Measurements from ENCODE around the gene DMKN. TPM values are rescaled to one million over a fixed set of nuclear protein-coding genes. Genes with fewer than 3 reads are reported as not detected.

The DMKN gene
- total and polyA plus RNA-seq, 2 donors (not counting 3 experiments of a cell fraction or from before 2014, with no cell fraction given): not detected

- CTCF ChIA-PET: no interaction called here
- intact Hi-C loops (cut with micrococcal nuclease): no loop called here
- Histone ChIP-seq H2AFZ (ENCODE audit: low read depth, low read length) (no peak overlapping the region), H3K4me1 (ENCODE audit: control insufficient read depth, extremely low read depth, insufficient read depth, low read length) (no peaks in the 10 kb centered on the region), H3K9me1 (replicated peaks; ENCODE audit: control insufficient read depth, extremely low read depth, insufficient read depth, low read length) (no peaks in the 10 kb centered on the region), H3K27me3 (ENCODE audit: control insufficient read depth in 2 of 2, insufficient read depth in 2 of 2, low read length in 2 of 2) (peaks cover 4 to 9% of the 10 kb centered on the region in 2 experiments), H3K4me3 (replicated peaks in 1 of 3; ENCODE audit: insufficient read depth in 1 of 3, low read depth in 1 of 3, low read length in 3 of 3) (no peak overlapping the region), H3K4me2 (ENCODE audit: insufficient read depth, low read length) (no peak overlapping the region), H3K27ac (ENCODE audit: insufficient read depth, low read depth, low read length) (no peak overlapping the region), H3K9ac (replicated peaks; ENCODE audit: extremely low read depth, insufficient read depth, low read length) (no peak overlapping the region), H4K20me1 (replicated peaks; ENCODE audit: control insufficient read depth, extremely low read depth, insufficient read depth, low read length) (no peaks in the 10 kb centered on the region), H3K9me3 (replicated peaks; ENCODE audit: control insufficient read depth, insufficient read depth, low read length) (no peaks in the 10 kb centered on the region), H3K36me3 (ENCODE audit: control insufficient read depth in 2 of 2, extremely low read depth in 1 of 2, insufficient read depth in 2 of 2, low read length in 2 of 2) (no peaks in the 10 kb centered on the region), H3K79me2 (ENCODE audit: control insufficient read depth, insufficient read depth, low read length) (no peaks in the 10 kb centered on the region)
- DNase-seq (ENCODE audit: low read depth, low spot score) (no peak), FAIRE-seq (no peak)
- TF ChIP-seq GATA2 (IDR thresholded peaks at IDR 0.05; ENCODE audit: insufficient read depth, insufficient read length, low read depth, low read length): no peak
- TF ChIP-seq EZH2 (IDR thresholded peaks at IDR 0.05; ENCODE audit: borderline replicate concordance, low read depth, low read length, severe bottlenecking): no peak
- TF ChIP-seq, protein P1, sequence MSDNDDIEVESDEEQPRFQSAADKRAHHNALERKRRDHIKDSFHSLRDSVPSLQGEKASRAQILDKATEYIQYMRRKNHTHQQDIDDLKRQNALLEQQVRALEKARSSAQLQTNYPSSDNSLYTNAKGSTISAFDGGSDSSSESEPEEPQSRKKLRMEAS (IDR thresholded peaks at IDR 0.05; ENCODE audit: insufficient read depth, insufficient read length): no peak
- no peak for TF ChIP-seq POLR2AphosphoS5 (IDR thresholded peaks at IDR 0.05; ENCODE audit: insufficient read depth, low read depth, low read length)
- dilution Hi-C loops (cut with MboI; ENCODE audit: extremely low pct_ligation_motif_present, low sequenced_read_pairs): no loop called here
- POLR2A ChIA-PET: no interaction called here
- BruUV-seq (replicated peaks): no TSS peak
Observed at GRCh38 chr19:35521124-35521743, 7.8 kb upstream of the DMKN start.

GRCh38 chr19:35519291-35519690 is 5.8 kb upstream of the DMKN start:
- intact Hi-C loops (cut with micrococcal nuclease) (no loop called here), dilution Hi-C loops (cut with MboI; ENCODE audit: extremely low pct_ligation_motif_present, low sequenced_read_pairs) (no loop called here)
- Histone ChIP-seq H3K4me2 (ENCODE audit: insufficient read depth, low read length) (no peak overlapping the region), H3K9me3 (replicated peaks; ENCODE audit: control insufficient read depth, insufficient read depth, low read length) (no peaks in the 10 kb centered on the region), H3K27me3 (ENCODE audit: control insufficient read depth in 2 of 2, insufficient read depth in 2 of 2, low read length in 2 of 2) (peaks cover 4 to 6% of the 10 kb centered on the region in 2 experiments), H3K27ac (ENCODE audit: insufficient read depth, low read depth, low read length) (no peak overlapping the region), H3K9ac (replicated peaks; ENCODE audit: extremely low read depth, insufficient read depth, low read length) (no peak overlapping the region), H3K36me3 (ENCODE audit: control insufficient read depth in 2 of 2, extremely low read depth in 1 of 2, insufficient read depth in 2 of 2, low read length in 2 of 2) (no peaks in the 10 kb centered on the region), H3K4me3 (replicated peaks in 1 of 3; ENCODE audit: insufficient read depth in 1 of 3, low read depth in 1 of 3, low read length in 3 of 3) (no peak overlapping the region), H4K20me1 (replicated peaks; ENCODE audit: control insufficient read depth, extremely low read depth, insufficient read depth, low read length) (no peaks in the 10 kb centered on the region), H3K4me1 (ENCODE audit: control insufficient read depth, extremely low read depth, insufficient read depth, low read length) (no peaks in the 10 kb centered on the region), H3K9me1 (replicated peaks; ENCODE audit: control insufficient read depth, extremely low read depth, insufficient read depth, low read length) (no peaks in the 10 kb centered on the region), H2AFZ (ENCODE audit: low read depth, low read length) (no peak overlapping the region), H3K79me2 (ENCODE audit: control insufficient read depth, insufficient read depth, low read length) (no peaks in the 10 kb centered on the region)
- TF ChIP-seq POLR2A (IDR thresholded peaks at IDR 0.05; ENCODE audit: low read depth, low read length) (no peak), FOS (IDR thresholded peaks at IDR 0.05; ENCODE audit: borderline replicate concordance, insufficient read depth, low read length) (no peak), GATA2 (IDR thresholded peaks at IDR 0.05; ENCODE audit: insufficient read depth, insufficient read length, low read depth, low read length) (no peak), POLR2AphosphoS5 (IDR thresholded peaks at IDR 0.05; ENCODE audit: insufficient read depth, low read depth, low read length) (no peak), JUN (IDR thresholded peaks at IDR 0.05; ENCODE audit: borderline replicate concordance, insufficient read depth, insufficient read length, low read depth) (no peak), MYC (IDR thresholded peaks at IDR 0.05; ENCODE audit: low read depth, low read length) (no peak), EZH2 (IDR thresholded peaks at IDR 0.05; ENCODE audit: borderline replicate concordance, low read depth, low read length, severe bottlenecking) (no peak)
- TF ChIP-seq, protein P1 (IDR thresholded peaks at IDR 0.05; ENCODE audit: insufficient read depth, insufficient read length): no peak
- TF ChIP-seq, protein P2, sequence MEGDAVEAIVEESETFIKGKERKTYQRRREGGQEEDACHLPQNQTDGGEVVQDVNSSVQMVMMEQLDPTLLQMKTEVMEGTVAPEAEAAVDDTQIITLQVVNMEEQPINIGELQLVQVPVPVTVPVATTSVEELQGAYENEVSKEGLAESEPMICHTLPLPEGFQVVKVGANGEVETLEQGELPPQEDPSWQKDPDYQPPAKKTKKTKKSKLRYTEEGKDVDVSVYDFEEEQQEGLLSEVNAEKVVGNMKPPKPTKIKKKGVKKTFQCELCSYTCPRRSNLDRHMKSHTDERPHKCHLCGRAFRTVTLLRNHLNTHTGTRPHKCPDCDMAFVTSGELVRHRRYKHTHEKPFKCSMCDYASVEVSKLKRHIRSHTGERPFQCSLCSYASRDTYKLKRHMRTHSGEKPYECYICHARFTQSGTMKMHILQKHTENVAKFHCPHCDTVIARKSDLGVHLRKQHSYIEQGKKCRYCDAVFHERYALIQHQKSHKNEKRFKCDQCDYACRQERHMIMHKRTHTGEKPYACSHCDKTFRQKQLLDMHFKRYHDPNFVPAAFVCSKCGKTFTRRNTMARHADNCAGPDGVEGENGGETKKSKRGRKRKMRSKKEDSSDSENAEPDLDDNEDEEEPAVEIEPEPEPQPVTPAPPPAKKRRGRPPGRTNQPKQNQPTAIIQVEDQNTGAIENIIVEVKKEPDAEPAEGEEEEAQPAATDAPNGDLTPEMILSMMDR (IDR thresholded peaks at IDR 0.05; ENCODE audit: extremely low read depth in 1 of 2, insufficient read depth in 1 of 2, low read depth in 1 of 2, low read length in 2 of 2): no peak
- ChIA-PET CTCF (no interaction called here), POLR2A (no interaction called here)
- FAIRE-seq (no peak), DNase-seq (ENCODE audit: low read depth, low spot score) (no peak)
- no TSS peak for BruUV-seq (replicated peaks)

Measured in endothelial cell of umbilical vein (primary cell).